OCI-LY3 (cell line): ENCODE results near the gene TMEM144.
"Not testable (repeated sequence)": the region's sequence is repeated elsewhere in the genome, so short reads cannot be mapped to it uniquely, and the experiment has no call there.

ENCODE experiments used
- H2AFZ ChIP-seq: fragments of 200-600, 300-600 bp; shearing (Covaris generic); 2 replicates; pipeline ENCODE4 v1.6.0; 2014; ENCODE audit warnings: antibody characterized with exemption, low read depth, low read length
- H3K27ac ChIP-seq: fragments of 200-600, 300-600 bp; sonication (generic); 2 replicates; pipeline ENCODE4 v1.5.1; 2014; ENCODE audit warnings: mild to moderate bottlenecking, low read length, moderate library complexity, mixed read lengths
- H3K27me3 ChIP-seq: fragments of 200-600, 300-600 bp; sonication (generic); 2 replicates; pipeline ENCODE4 v1.6.1; 2014; ENCODE audit warnings: low read depth, low read length, mixed read lengths
- H3K36me3 ChIP-seq: fragments of 200-600, 300-600 bp; sonication (generic); replicated peaks from 2 replicates; pipeline ENCODE3; 2014; ENCODE audit warnings: low read depth, low read length, mixed read lengths
- H3K4me1 ChIP-seq: fragments of 300-600, 200-600 bp; sonication (generic); 2 replicates; pipeline ENCODE4 v1.6.1; 2014; ENCODE audit warnings: low read length, mixed read lengths
- H3K4me2 ChIP-seq: fragments of 200-600, 300-600 bp; sonication (generic); 2 replicates; pipeline ENCODE4 v1.6.1; 2014; ENCODE audit warnings: low read length, mixed read lengths
- H3K4me3 ChIP-seq: fragments of 300-600, 200-600 bp; sonication (generic); 2 replicates; pipeline ENCODE4 v1.5.1; 2014; ENCODE audit warnings: antibody characterized with exemption, mild to moderate bottlenecking, low read length, moderate library complexity
- H3K79me2 ChIP-seq: fragments of 300-600, 200-600 bp; shearing (Covaris generic); 2 replicates; pipeline ENCODE4 v1.6.1; 2014; ENCODE audit warnings: mild to moderate bottlenecking, low read length, mixed read lengths
- H3K9ac ChIP-seq: fragments of 300-600, 200-600 bp; shearing (Covaris generic); 2 replicates; pipeline ENCODE4 v1.6.0; 2014; ENCODE audit warnings: mild to moderate bottlenecking, low read length, moderate library complexity
- H3K9me3 ChIP-seq: fragments of 200-600, 300-600 bp; shearing (Covaris generic); 2 replicates; pipeline ENCODE4 v1.6.1; 2014; ENCODE audit warnings: low read length, mixed read lengths; ENCODE audit not compliant: insufficient read depth
- H4K20me1 ChIP-seq: fragments of 200-600, 300-600 bp; sonication (generic); 2 replicates; pipeline ENCODE4 v1.6.1; 2016; ENCODE audit warnings: low read length, mixed read lengths; ENCODE audit not compliant: insufficient read depth
- CTCF ChIP-seq: fragments of 200-600, 300-600 bp; sonication (generic); IDR thresholded peaks from 2 replicates; pipeline ENCODE4 v1.5.1; 2014; ENCODE audit warnings: antibody characterized with exemption, low read length, low read depth
- EZH2phosphoT487 ChIP-seq: fragments of 200-600 bp; shearing (Covaris generic); IDR thresholded peaks from 2 replicates; pipeline ENCODE4 v1.6.1; 2018; ENCODE audit warnings: antibody characterized with exemption, mixed run types, low read depth

Gene TMEM144

GRCh38 chr4:158274636-158275035, 64.3 kb downstream of the TMEM144 start:
- no peaks in the 10 kb centered on the region for H4K20me1 ChIP-seq
- no peaks in the 10 kb centered on the region for H3K9me3 ChIP-seq
- H3K79me2 ChIP-seq: no peaks in the 10 kb centered on the region
- H3K4me1 ChIP-seq: no peaks in the 10 kb centered on the region
- no peak overlapping the region for H2AFZ ChIP-seq
- H3K27me3 ChIP-seq: no peaks in the 10 kb centered on the region
- H3K4me2 ChIP-seq: no peak overlapping the region
- no peaks in the 10 kb centered on the region for H3K36me3 ChIP-seq
- TF ChIP-seq CTCF (no peak), EZH2phosphoT487 (no peak)
- no peak overlapping the region for H3K4me3 ChIP-seq
- no peak overlapping the region for H3K27ac ChIP-seq
- H3K9ac ChIP-seq: no peak overlapping the region

- no peaks in the 10 kb centered on the region for H3K9me3 ChIP-seq
- no peak overlapping the region for H2AFZ ChIP-seq
- no peak overlapping the region for H3K27ac ChIP-seq
- H3K9ac ChIP-seq: no peak overlapping the region
- no peak overlapping the region for H3K4me2 ChIP-seq
- no peaks in the 10 kb centered on the region for H3K27me3 ChIP-seq
- H3K4me3 ChIP-seq: no peak overlapping the region
- TF ChIP-seq EZH2phosphoT487: no peak
- TF ChIP-seq CTCF: no peak
- H3K79me2 ChIP-seq: no peaks in the 10 kb centered on the region
- no peaks in the 10 kb centered on the region for H4K20me1 ChIP-seq
- no peaks in the 10 kb centered on the region for H3K36me3 ChIP-seq
- no peaks in the 10 kb centered on the region for H3K4me1 ChIP-seq
Measured at GRCh38 chr4:158277558-158277957, 67.3 kb downstream of the TMEM144 start.

- H3K36me3 ChIP-seq, H3K4me3 ChIP-seq, H4K20me1 ChIP-seq, H3K27me3 ChIP-seq, H3K27ac ChIP-seq, H3K9ac ChIP-seq, H3K79me2 ChIP-seq, H2AFZ ChIP-seq, H3K9me3 ChIP-seq, H3K4me1 ChIP-seq, H3K4me2 ChIP-seq: not testable (repeated sequence)
Measured at GRCh38 chr4:158279052-158279451, 68.8 kb downstream of the TMEM144 start.

GRCh38 chr4:158280856-158281255, 70.6 kb downstream of the TMEM144 start:
- Histone ChIP-seq H3K9me3 (no peaks in the 10 kb centered on the region), H3K4me1 (no peaks in the 10 kb centered on the region), H4K20me1 (no peaks in the 10 kb centered on the region), H3K27ac (no peak overlapping the region), H3K4me3 (no peak overlapping the region), H3K9ac (no peak overlapping the region), H3K36me3 (no peaks in the 10 kb centered on the region), H3K27me3 (no peaks in the 10 kb centered on the region), H3K4me2 (no peak overlapping the region), H2AFZ (no peak overlapping the region; the same call in 1 of the 2 replicates), H3K79me2 (no peaks in the 10 kb centered on the region)
- TF ChIP-seq EZH2phosphoT487 (no peak), CTCF (no peak)

- no peak overlapping the region for H3K9ac ChIP-seq
- H3K27me3 ChIP-seq: no peaks in the 10 kb centered on the region
- no peak overlapping the region for H3K4me2 ChIP-seq
- no peak for TF ChIP-seq CTCF
- no peak for TF ChIP-seq EZH2phosphoT487
- no peak overlapping the region for H2AFZ ChIP-seq
- H3K36me3 ChIP-seq: no peaks in the 10 kb centered on the region
- H3K4me3 ChIP-seq: no peak overlapping the region
- no peaks in the 10 kb centered on the region for H3K9me3 ChIP-seq
- H3K27ac ChIP-seq: no peak overlapping the region
- H3K4me1 ChIP-seq: no peaks in the 10 kb centered on the region
- H3K79me2 ChIP-seq: no peaks in the 10 kb centered on the region
- H4K20me1 ChIP-seq: no peaks in the 10 kb centered on the region
Measured at GRCh38 chr4:158282252-158282651, 72.0 kb downstream of the TMEM144 start.
